Retinal pigment epithelial cell (primary cell): ENCODE measurements around the gene GUCY1A2.

ENCODE experiments used
- DNase-seq: peaks from one replicate; pipeline ENCODE4 v3.0.0-alpha.2; 2010; ENCODE audit warnings: low read depth
- H3K4me3 ChIP-seq: 2 replicates; pipeline ENCODE4 v1.5.1; 2011; ENCODE audit warnings: mild to moderate bottlenecking, low read length, control low read depth, moderate library complexity
- CTCF ChIP-seq: conservative IDR thresholded peaks from 2 replicates; pipeline ENCODE4 v1.5.1; 2011; ENCODE audit warnings: low read depth, low read length, control low read depth, inconsistent platforms

GUCY1A2 gene

GRCh38 chr11:107017433-107018218 lies 650 bp downstream of the GUCY1A2 start:
- peak overlapping the region; percentile 51 for H3K4me3 ChIP-seq
- TF ChIP-seq CTCF = peak; percentile 65
- no peak for DNase-seq

- no peak for DNase-seq
- TF ChIP-seq CTCF = no peak
- H3K4me3 ChIP-seq = peak overlapping the region; percentile 51
Measured at GRCh38 chr11:107017104-107017432, 1.2 kb downstream of the GUCY1A2 start.

GRCh38 chr11:107014871-107015270 lies 3.4 kb downstream of the GUCY1A2 start:
- no peak for TF ChIP-seq CTCF
- no peak overlapping the region for H3K4me3 ChIP-seq
- DNase-seq = no peak

- no peak for DNase-seq
- H3K4me3 ChIP-seq = no peak overlapping the region
- no peak for TF ChIP-seq CTCF
Measured at GRCh38 chr11:107011977-107012376, 6.3 kb downstream of the GUCY1A2 start.

- TF ChIP-seq CTCF = peak; percentile 17
- no peak for DNase-seq
- H3K4me3 ChIP-seq = no peak overlapping the region
Measured at GRCh38 chr11:107009190-107009589, 9.1 kb downstream of the GUCY1A2 start.

GRCh38 chr11:107006076-107006833 lies 12.0 kb downstream of the GUCY1A2 start:
- DNase-seq = no peak
- TF ChIP-seq CTCF = no peak
- no peak overlapping the region for H3K4me3 ChIP-seq

- no peak overlapping the region for H3K4me3 ChIP-seq
- no peak for DNase-seq
- TF ChIP-seq CTCF = no peak
Measured at GRCh38 chr11:106999196-106999595, 19.1 kb downstream of the GUCY1A2 start.
